GM18870 (cell line): ENCODE measurements around the gene HOXA10.
A peak's percentile ranks its signal among the peaks of the same experiment; 100 is the strongest.

Experiments used
- ATAC-seq: cut with Tn5 transposase; IDR thresholded peaks from one replicate; pipeline ENCODE4 v1.9.1; 2021; ENCODE audit warnings: moderate library complexity; ENCODE audit not compliant: unreplicated experiment

Gene HOXA10

GRCh38 chr7:27157702-27158431 is 16.3 kb downstream of the HOXA10 start:
- ATAC-seq = no peak

- no peak for ATAC-seq
These were observed 17.0 kb downstream of the HOXA10 start for GRCh38 chr7:27156916-27157701.

- ATAC-seq = no peak
These were observed 17.6 kb downstream of the HOXA10 start, which contains the start of gene HOXA7 for GRCh38 chr7:27156508-27156898. Gene HOXA7 (minus strand): TSS chr7:27156675. CDS start chr7:27156545, 130 bp downstream.

GRCh38 chr7:27155816-27156507 is 18.2 kb downstream of the HOXA10 start:
- no peak for ATAC-seq

GRCh38 chr7:27154901-27155815 is 19.0 kb downstream of the HOXA10 start:
- no peak for ATAC-seq

GRCh38 chr7:27154369-27154768 is 19.8 kb downstream of the HOXA10 start:
- no peak for ATAC-seq

GRCh38 chr7:27153526-27153925 is 20.6 kb downstream of the HOXA10 start:
- no peak for ATAC-seq

GRCh38 chr7:27152816-27153442 is 21.2 kb downstream of the HOXA10 start:
- ATAC-seq = no peak

GRCh38 chr7:27151931-27152815 is 21.9 kb downstream of the HOXA10 start, which contains the start of gene HOXA3:
Gene HOXA3 (minus strand): TSS chr7:27152583. CDS start chr7:27110640, 41,943 bp downstream.
- no peak for ATAC-seq

- no peak for ATAC-seq
These were observed 22.7 kb downstream of the HOXA10 start for GRCh38 chr7:27151341-27151930.

- peak; percentile 58 for ATAC-seq
These were observed 23.4 kb downstream of the HOXA10 start for GRCh38 chr7:27150568-27151340.

- ATAC-seq = no peak
These were observed 24.1 kb downstream of the HOXA10 start for GRCh38 chr7:27149842-27150567.

- no peak for ATAC-seq
These were observed 25.1 kb downstream of the HOXA10 start for GRCh38 chr7:27148756-27149641.

- ATAC-seq = no peak
These were observed 25.9 kb downstream of the HOXA10 start for GRCh38 chr7:27148031-27148755.

GRCh38 chr7:27147199-27148030 is 26.7 kb downstream of the HOXA10 start, which contains the start of gene HOXA6:
Gene HOXA6 (minus strand): TSS chr7:27147774. CDS start chr7:27147749, 25 bp downstream.
- no peak for ATAC-seq
